Activated naive CD8-positive, alpha-beta T cell treated with anti-CD3 and anti-CD28 coated beads, Interleukin-2, amount 50 U/mL, for 24 hours (primary cell): ENCODE measurements around the gene PIP5K1A.
"Not testable (repeated sequence)": the region's sequence is repeated elsewhere in the genome, so short reads cannot be mapped to it uniquely, and the experiment has no call there.

Experiments used
- ATAC-seq: fragments of 150-1000 bp; cut with Tn5 transposase; one replicate; pipeline ENCODE4 v1.10.0; 2021
- DNase-seq: peaks from one replicate; pipeline ENCODE4 v3.0.0; 2021
- H3K27ac Mint-ChIP-seq: one replicate; pipeline ENCODE4 v1.8.0; 2021; ENCODE audit warnings: mild to moderate bottlenecking, mixed read lengths
- H3K27me3 Mint-ChIP-seq: one replicate; pipeline ENCODE4 v1.8.0; 2021; ENCODE audit warnings: mixed read lengths
- H3K36me3 Mint-ChIP-seq: one replicate; pipeline ENCODE4 v1.8.0; 2021; ENCODE audit warnings: low read depth, mixed read lengths
- H3K4me1 Mint-ChIP-seq: one replicate; pipeline ENCODE4 v1.8.0; 2021; ENCODE audit warnings: mixed read lengths
- H3K4me3 Mint-ChIP-seq: one replicate; pipeline ENCODE4 v1.8.0; 2021; ENCODE audit warnings: mild to moderate bottlenecking, moderate library complexity, mixed read lengths
- H3K9me3 Mint-ChIP-seq: one replicate; pipeline ENCODE4 v1.8.0; 2021; ENCODE audit warnings: mixed read lengths

PIP5K1A gene

GRCh38 chr1:151175041-151175741 is 23.2 kb upstream of the PIP5K1A start:
- H3K9me3 Mint-ChIP-seq = no peaks in the 10 kb centered on the region
- H3K27ac Mint-ChIP-seq = no peak overlapping the region
- H3K27me3 Mint-ChIP-seq = no peaks in the 10 kb centered on the region
- H3K4me3 Mint-ChIP-seq = no peak overlapping the region
- peaks cover 27% of the 10 kb centered on the region for H3K36me3 Mint-ChIP-seq
- no peak for ATAC-seq
- H3K4me1 Mint-ChIP-seq = no peaks in the 10 kb centered on the region
- no peak for DNase-seq

GRCh38 chr1:151175863-151176262 is 22.5 kb upstream of the PIP5K1A start, which contains the start of gene TMOD4:
TMOD4 (minus strand) TSS chr1:151175981; CDS start chr1:151174875, 1,106 bp downstream.
- peaks cover 29% of the 10 kb centered on the region for H3K36me3 Mint-ChIP-seq
- no peak for DNase-seq
- no peaks in the 10 kb centered on the region for H3K9me3 Mint-ChIP-seq
- no peak within 1 kb of the TSS for H3K4me3 Mint-ChIP-seq
- no peaks in the 10 kb centered on the region for H3K4me1 Mint-ChIP-seq
- peak within 1 kb of the TSS; percentile 57 for H3K27ac Mint-ChIP-seq
- ATAC-seq = peak; percentile 42
- no peaks in the 10 kb centered on the region for H3K27me3 Mint-ChIP-seq

GRCh38 chr1:151176514-151177045 is 21.8 kb upstream of the PIP5K1A start:
- DNase-seq = no peak
- Mint-ChIP-seq H3K27ac (peak overlapping the region; percentile 57), H3K4me1 (no peaks in the 10 kb centered on the region), H3K27me3 (no peaks in the 10 kb centered on the region), H3K4me3 (no peak overlapping the region), H3K36me3 (peaks cover 32% of the 10 kb centered on the region), H3K9me3 (no peaks in the 10 kb centered on the region)
- ATAC-seq = no peak

GRCh38 chr1:151184211-151184610 is 14.1 kb upstream of the PIP5K1A start:
- Mint-ChIP-seq H3K4me1 (peaks cover 16% of the 10 kb centered on the region), H3K4me3 (no peak overlapping the region), H3K27me3 (no peaks in the 10 kb centered on the region), H3K36me3 (peaks cover 42% of the 10 kb centered on the region), H3K27ac (no peak overlapping the region), H3K9me3 (no peaks in the 10 kb centered on the region)
- DNase-seq (no peak), ATAC-seq (no peak)

GRCh38 chr1:151187205-151187604 is 11.1 kb upstream of the PIP5K1A start:
- ATAC-seq = no peak

GRCh38 chr1:151188667-151189066 is 9.7 kb upstream of the PIP5K1A start:
- not testable (repeated sequence) for H3K9me3 Mint-ChIP-seq, DNase-seq, H3K27me3 Mint-ChIP-seq, ATAC-seq
- peak overlapping the region; percentile 94 for H3K4me3 Mint-ChIP-seq
- peaks cover 20% of the 10 kb centered on the region for H3K36me3 Mint-ChIP-seq
- H3K4me1 Mint-ChIP-seq = peaks cover 28% of the 10 kb centered on the region
- peak overlapping the region; percentile 94 for H3K27ac Mint-ChIP-seq

More at GRCh38 chr1:151187205-151187604, 11.1 kb upstream of the PIP5K1A start:
- no peak for DNase-seq
- Mint-ChIP-seq H3K9me3 (no peaks in the 10 kb centered on the region), H3K4me1 (peaks cover 28% of the 10 kb centered on the region), H3K27ac (no peak overlapping the region), H3K27me3 (no peaks in the 10 kb centered on the region), H3K36me3 (peaks cover 32% of the 10 kb centered on the region), H3K4me3 (no peak overlapping the region)

- peak; percentile 98 for ATAC-seq
- Mint-ChIP-seq H3K4me1 (peaks cover 28% of the 10 kb centered on the region), H3K9me3 (no peaks in the 10 kb centered on the region), H3K4me3 (peak within 1 kb of the TSS; percentile 94), H3K27me3 (no peaks in the 10 kb centered on the region), H3K27ac (peak within 1 kb of the TSS; percentile 94), H3K36me3 (peaks cover 11% of the 10 kb centered on the region)
- peak; percentile 85 for DNase-seq
Measured at GRCh38 chr1:151189637-151190445, 8.5 kb upstream of the PIP5K1A start, which contains the start of gene VPS72. VPS72 (minus strand) TSS chr1:151190197; CDS start chr1:151190121, 76 bp downstream.

- DNase-seq (no peak), ATAC-seq (no peak)
- H3K4me1 Mint-ChIP-seq = peaks cover 34% of the 10 kb centered on the region
- H3K27ac Mint-ChIP-seq = no peak overlapping the region
- H3K36me3 Mint-ChIP-seq = peaks cover 4% of the 10 kb centered on the region
- no peaks in the 10 kb centered on the region for H3K27me3 Mint-ChIP-seq
- H3K4me3 Mint-ChIP-seq = no peak overlapping the region
- no peaks in the 10 kb centered on the region for H3K9me3 Mint-ChIP-seq
Measured at GRCh38 chr1:151192047-151192446, 6.3 kb upstream of the PIP5K1A start.

GRCh38 chr1:151193304-151193703 is 5.0 kb upstream of the PIP5K1A start:
- H3K4me1 Mint-ChIP-seq = peaks cover 35% of the 10 kb centered on the region
- no peaks in the 10 kb centered on the region for H3K9me3 Mint-ChIP-seq
- ATAC-seq (no peak), DNase-seq (no peak)
- no peak overlapping the region for H3K4me3 Mint-ChIP-seq
- peaks cover 4% of the 10 kb centered on the region for H3K36me3 Mint-ChIP-seq
- H3K27me3 Mint-ChIP-seq = peaks cover 1% of the 10 kb centered on the region
- H3K27ac Mint-ChIP-seq = no peak overlapping the region

- Mint-ChIP-seq H3K27ac (no peak overlapping the region), H3K4me3 (no peak overlapping the region)
- ATAC-seq = no peak
Measured at GRCh38 chr1:151193856-151194255, 4.5 kb upstream of the PIP5K1A start.

GRCh38 chr1:151194894-151195594 is 3.3 kb upstream of the PIP5K1A start:
- H3K4me3 Mint-ChIP-seq, H3K27me3 Mint-ChIP-seq, H3K27ac Mint-ChIP-seq, ATAC-seq, DNase-seq, H3K9me3 Mint-ChIP-seq: not testable (repeated sequence)
- H3K4me1 Mint-ChIP-seq = peaks cover 32% of the 10 kb centered on the region
- peaks cover 17% of the 10 kb centered on the region for H3K36me3 Mint-ChIP-seq

More at GRCh38 chr1:151193856-151194255, 4.5 kb upstream of the PIP5K1A start:
- Mint-ChIP-seq H3K27me3 (peaks cover 4% of the 10 kb centered on the region), H3K36me3 (peaks cover 8% of the 10 kb centered on the region), H3K9me3 (no peaks in the 10 kb centered on the region), H3K4me1 (peaks cover 33% of the 10 kb centered on the region)
- DNase-seq = no peak

GRCh38 chr1:151196292-151196800 is 2.0 kb upstream of the PIP5K1A start:
- Mint-ChIP-seq H3K9me3 (no peaks in the 10 kb centered on the region), H3K36me3 (peaks cover 24% of the 10 kb centered on the region), H3K4me1 (peaks cover 32% of the 10 kb centered on the region), H3K4me3 (peak overlapping the region; percentile 46), H3K27ac (peak overlapping the region; percentile 68), H3K27me3 (peaks cover 4% of the 10 kb centered on the region)
- ATAC-seq (peak; percentile 31), DNase-seq (peak; percentile 49)

GRCh38 chr1:151197863-151198253 is 494 bp upstream of the PIP5K1A start:
- Mint-ChIP-seq H3K4me1 (peaks cover 38% of the 10 kb centered on the region), H3K9me3 (no peaks in the 10 kb centered on the region), H3K36me3 (peaks cover 24% of the 10 kb centered on the region), H3K27me3 (peaks cover 4% of the 10 kb centered on the region), H3K27ac (peak overlapping the region; percentile 99), H3K4me3 (peak overlapping the region; percentile 94)
- ATAC-seq = no peak
- DNase-seq = no peak
